ENCODE results near the gene NCAPD3.

- TF ChIP-seq FOXA1 (IDR thresholded peaks at IDR 0.05) (no peak), SUZ12 (IDR thresholded peaks at IDR 0.05) (no peak), ZNF384 (IDR thresholded peaks at IDR 0.05) (no peak), FOXM1 (IDR thresholded peaks at IDR 0.05; ENCODE audit: borderline replicate concordance) (no peak), NFRKB (IDR thresholded peaks at IDR 0.05) (no peak), PKNOX1 (IDR thresholded peaks at IDR 0.05) (no peak), BHLHE40 (IDR thresholded peaks at IDR 0.05; ENCODE audit: borderline replicate concordance) (no peak)
These were observed 41.4 kb upstream of the NCAPD3 start for GRCh38 chr11:134264966-134265764.

Measured in HEK293T (cell line).